GM21515 (cell line): ENCODE measurements around the gene ETFB.

Experiments
- ATAC-seq: cut with Tn5 transposase; IDR thresholded peaks from one replicate; pipeline ENCODE4 v1.9.1; 2021; ENCODE audit not compliant: unreplicated experiment

Gene ETFB

DNA sequence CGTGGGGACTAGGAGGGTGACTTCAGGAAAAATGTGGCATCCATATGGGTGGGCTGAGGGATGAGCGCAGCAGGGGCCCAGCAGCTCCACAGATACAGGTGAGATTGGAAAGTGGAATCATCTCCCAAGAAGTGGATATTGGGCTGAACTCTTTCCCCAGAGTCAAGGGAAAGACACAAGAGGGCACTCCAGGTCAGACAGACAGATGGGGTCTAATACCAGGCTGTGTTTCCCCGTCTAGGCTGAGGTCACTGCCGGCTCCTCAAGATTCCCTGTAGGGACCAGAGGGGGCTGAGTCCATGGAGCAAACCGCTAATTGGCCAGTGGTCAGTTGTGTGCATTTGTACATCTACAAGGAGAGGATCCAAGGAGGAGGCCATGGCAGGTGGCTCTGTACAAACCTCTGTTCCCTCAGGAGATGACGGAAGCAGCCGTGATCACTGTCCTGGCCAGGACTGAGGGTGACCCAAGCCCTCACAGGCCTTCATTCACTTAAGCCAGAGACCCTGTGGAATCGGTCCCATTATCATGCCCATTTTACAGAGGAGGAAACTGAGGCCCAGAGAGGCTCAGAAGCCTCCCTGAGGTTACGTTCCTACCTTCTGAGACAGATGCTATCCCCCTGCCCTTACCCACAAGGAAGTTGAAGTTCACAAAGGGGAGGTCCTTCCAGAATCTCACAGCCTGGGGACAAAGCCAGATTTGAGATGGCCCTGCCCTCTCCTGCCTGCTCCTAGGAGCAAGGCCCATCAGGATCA is 69.7 kb downstream of the ETFB start:
- ATAC-seq, result no peak

GRCh38 chr19:51295382-51296126 is 70.6 kb downstream of the ETFB start:
- no peak for ATAC-seq
